GM21619 (cell line): Measurements from ENCODE around the gene NOTO.
"Not testable (repeated sequence)": the region's sequence is repeated elsewhere in the genome, so short reads cannot be mapped to it uniquely, and the experiment has no call there.

Source experiments
- ATAC-seq: cut with Tn5 transposase; IDR thresholded peaks from one replicate; pipeline ENCODE4 v1.9.1; 2021; ENCODE audit not compliant: unreplicated experiment

NOTO gene

DNA sequence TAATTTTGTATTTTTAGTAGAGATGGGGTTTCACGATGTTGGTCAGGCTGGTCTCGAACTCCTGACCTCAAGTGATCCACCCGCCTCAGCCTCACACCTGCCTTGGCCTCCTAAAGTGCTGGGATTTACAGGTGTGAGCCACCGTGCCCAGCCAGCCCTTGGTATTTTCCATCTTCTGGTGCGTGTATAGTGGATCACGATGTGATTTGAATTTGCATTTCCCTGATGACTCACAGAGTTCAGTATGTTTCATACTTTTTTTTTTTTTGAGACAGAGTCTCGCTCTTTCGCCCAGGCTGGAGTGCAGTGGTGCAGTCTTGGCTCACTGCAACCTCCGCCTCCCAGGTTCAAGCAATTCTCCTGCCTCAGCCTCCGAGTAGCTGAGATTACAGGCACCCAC, 2.1 kb upstream of the NOTO start:
- not testable (repeated sequence) for ATAC-seq

DNA sequence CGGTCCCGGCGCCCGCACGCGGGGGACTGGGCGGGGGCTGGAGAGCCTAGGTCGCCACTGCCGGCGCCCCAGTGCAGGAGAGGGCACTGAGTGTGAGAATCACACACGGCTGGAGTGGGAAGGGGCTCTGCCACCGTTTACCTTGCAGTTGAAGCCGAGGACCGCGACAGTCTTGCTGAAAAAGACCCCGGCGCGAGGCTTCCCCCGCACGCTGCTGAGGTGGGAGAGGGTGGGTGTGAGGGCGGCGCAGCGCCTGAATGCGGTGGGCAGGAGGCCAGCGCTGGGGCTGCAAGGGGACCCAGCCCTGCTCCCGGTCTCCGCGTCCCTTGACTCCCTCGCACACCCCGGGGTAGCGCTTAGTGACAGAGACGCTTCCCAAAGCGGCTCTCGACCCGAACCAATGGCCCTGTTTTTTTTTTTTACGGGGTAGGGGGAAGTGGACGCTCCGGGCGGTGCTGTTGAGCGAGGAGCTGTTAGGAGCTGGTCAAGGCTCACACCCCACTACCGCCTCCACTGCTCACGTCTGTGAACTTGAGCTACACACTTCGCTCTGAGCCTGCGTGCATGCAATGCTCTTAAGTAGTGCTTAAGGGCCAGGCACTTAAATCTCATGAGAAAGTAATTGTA, 794 bp downstream of the NOTO start:
- no peak for ATAC-seq

DNA sequence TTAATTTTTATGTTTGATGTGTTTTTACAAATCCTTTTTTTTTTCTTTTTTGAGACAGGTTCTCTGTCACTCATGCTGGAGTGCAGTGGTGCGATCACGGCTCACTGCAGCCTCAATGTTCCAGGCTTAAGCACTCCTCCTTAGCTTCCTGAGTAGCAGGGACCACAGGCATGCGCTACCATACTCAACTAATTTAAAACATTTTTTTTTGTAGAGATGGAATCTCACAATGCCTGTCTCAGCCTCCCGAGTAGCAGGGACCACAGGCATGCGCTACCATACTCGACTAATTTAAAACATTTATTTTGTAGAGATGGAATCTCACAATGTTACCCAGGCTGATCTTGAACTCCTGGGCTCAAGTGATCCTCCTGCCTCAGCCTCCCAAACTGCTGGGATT, 3.2 kb downstream of the NOTO start:
- no peak for ATAC-seq

DNA sequence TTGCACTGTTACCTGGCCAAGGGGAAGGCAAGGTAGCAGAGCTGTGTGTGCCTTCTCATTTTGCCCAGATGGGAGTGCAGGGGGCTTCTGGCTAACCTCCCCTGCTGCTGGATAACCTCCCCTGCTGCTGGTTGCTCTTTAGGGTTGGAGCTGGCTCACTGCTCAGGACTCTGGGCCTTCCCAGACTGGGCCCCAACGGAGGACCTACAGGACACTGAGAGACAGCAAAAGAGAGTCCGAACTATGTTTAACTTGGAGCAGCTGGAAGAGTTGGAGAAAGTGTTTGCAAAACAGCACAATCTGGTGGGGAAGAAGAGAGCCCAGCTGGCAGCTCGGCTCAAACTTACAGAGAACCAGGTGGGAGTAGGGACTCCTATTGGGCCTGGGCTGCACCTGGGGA, 5.9 kb downstream of the NOTO start:
- no peak for ATAC-seq

DNA sequence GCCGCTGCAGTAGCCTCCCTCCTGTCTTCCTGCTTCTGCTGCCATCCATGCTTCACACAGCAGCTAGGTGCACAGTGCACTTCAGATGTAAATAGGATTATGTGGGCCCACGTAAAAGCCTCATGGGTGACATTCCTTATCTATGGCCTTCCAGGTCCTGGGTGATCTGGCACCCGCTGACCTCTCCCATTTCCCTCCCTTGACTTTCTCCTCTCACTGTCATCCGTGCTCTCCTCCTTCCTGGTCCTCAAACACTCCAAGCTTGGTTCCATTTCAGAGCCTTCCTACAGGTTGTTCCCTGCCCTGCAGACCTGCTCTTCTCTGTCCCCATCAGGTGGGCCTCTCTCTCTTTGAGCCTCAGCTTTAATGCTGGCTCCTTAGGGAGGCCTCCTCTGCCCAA, 7.6 kb downstream of the NOTO start:
- ATAC-seq, result no peak

DNA sequence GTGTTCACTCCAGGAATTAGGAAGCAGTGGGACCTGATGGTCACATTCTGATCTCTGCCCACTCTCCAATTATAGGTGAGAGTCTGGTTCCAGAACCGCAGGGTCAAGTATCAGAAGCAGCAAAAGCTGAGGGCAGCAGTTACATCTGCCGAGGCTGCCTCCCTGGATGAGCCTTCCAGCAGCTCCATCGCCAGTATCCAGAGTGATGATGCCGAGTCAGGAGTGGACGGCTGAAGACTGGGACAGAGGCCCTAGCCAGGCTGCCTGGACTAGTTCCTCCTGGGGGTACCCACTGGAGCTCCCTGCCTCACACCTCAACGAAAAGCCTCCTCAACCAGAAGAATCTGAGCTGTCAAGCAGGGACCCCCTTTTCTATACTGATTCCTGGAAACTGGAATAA, 8.3 kb downstream of the NOTO start:
- no peak for ATAC-seq

DNA sequence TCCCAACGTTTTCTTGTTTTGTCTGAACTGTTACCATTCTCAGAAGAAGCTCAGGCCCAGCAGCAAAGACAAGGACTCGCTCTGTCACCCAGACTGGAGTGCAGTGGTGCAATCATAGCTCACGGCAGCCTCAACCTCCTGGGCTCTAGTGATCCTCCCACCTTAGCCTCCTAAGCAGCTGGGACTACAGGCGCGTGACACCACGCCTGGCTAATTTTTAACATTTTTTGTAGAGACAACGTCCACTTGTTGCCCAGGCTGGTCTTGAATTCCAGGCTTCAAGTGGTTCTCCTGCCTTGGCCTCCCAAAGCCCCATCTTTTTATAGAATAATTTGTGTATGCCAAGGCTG, 9.7 kb downstream of the NOTO start:
- ATAC-seq, result no peak

DNA sequence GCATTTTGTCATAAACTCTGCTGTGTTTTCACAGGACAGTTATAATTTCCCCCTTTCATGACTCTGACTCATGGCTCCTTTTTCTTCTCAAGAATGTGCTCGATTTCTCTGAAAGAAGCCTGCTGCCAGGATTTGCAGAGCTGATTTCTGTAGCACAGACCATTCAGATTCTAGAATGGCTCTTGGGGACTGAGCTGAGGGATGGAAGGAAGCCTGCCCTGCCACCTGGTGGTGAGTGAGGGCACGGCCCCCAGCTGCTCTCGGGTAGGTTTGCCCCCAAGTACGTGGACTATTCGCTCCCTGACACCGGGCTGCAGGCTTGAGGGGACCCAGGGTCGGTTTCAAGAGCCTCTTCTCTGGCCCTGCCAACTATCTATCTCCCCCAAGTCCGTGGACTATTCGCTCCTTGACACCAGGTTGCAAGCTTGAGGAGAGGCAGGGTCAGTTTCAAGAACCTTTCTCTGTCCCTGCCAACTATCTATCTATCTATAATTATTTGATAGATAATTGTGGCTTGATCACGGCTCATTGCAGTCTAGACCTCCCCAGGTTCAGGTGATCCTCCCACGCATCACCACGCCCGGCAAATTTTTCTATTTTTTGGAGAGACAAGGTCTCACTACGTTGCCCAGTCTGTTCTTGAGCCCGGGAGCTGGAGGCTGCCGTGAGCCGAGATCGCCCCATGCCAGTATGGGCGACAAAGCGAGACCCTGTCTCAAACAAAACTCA, 10.2 kb downstream of the NOTO start:
- ATAC-seq, result peak; percentile 68

DNA sequence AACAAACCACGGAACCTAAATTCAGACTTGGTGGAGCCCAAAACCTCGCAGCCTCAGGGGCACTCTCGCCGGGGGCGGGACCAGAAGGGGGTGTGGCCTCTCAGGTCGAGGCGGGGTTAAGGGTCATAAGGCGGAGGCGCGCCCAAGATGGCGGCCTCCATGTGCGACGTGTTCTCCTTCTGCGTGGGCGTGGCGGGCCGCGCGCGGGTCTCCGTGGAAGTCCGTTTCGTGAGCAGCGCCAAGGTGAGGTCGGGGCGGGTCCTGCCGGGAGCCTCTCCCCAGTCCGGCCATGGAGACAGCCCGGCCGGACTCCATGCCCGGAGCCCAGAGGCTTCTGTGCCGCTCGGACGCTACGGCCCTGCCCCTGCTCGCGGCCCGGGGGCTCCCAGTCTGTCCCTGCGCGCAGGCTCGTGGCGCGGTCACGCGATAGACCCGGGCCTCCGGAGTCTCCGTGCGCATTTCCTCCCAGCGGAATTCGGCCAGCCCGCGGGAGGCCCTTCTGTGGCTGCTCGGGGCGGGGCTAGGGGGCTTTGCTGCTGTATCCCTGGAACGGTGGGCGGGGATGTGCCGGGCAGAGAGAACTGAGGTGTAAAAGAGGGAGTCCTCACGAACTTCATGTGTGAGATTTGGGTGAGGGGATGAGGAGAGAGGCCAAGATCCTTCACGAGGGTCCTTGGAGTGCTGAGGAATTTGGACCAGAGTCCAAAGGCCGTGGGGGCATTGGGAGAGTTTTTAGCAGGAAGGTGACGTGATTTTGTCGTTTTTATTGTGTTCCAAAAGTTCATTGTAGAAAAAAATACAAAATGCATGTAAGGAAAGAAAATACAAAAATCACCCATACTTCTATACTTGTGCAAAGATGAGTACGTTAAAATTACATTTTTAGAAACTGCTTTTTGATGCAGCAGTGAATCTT, 12.0 kb downstream of the NOTO start, which contains the start of gene SMYD5:
Gene SMYD5 (plus strand): TSS at position 126 of the 916 bp plus-strand sequence. CDS start 22 bp downstream, at position 148.
- peak; percentile 91 for ATAC-seq

DNA sequence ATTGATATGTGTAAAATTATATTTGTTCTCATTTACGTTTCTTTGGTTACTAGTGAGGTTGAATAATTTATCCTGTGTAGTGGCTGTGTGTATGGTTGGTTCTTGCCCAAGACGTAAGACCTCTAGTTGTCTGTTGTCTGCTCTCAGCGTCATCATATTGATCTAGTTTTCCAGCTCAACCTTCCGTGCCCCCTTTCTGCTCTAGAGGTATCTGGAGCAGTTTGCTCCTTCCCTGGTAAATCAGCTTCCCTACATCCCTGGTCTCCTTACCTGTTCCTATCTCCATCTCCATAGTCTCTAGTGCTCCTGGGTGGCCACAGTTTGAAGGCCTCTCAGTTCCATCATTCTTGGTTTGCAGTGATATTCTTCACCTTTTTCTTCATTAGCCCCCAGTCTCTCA, 12.9 kb downstream of the NOTO start:
- ATAC-seq, result no peak

DNA sequence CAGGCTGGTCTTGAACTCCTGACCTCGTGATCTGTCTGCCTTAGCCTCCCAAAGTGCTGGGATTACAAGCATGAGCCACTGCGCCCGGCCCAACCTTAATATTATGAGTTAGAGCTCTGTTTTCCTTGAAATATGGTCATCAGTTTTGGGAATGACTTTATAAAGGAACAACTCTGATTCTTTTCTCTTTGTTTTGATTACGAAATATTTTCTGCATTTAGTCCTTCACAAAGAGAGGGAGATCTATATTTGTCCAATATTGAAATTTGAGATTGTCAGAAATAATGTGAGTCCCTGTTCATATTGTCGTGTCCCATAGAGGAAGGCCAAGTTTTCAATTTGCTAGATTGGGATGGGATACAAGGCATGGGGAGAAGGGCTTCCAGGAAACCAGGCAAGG, 14.8 kb downstream of the NOTO start:
- ATAC-seq, result no peak

DNA sequence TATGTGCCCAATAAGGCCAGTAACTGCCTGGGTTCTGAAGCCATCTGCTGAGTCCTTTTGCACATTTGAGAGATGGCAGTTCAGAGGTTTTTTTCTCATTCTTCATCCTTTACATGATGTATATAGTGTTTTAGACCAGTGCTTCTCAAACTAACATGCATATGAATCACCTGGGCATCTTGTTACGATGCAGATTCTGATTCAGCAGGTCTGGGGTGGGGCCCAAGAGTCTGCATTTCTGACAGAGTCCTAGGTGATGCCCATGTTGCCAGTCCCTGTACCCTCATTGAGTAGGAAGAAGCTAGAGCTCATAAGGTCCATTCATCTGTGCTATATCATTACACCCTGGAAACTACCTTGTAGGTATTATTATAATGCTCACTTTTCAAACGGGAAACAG, 15.5 kb downstream of the NOTO start:
- no peak for ATAC-seq

DNA sequence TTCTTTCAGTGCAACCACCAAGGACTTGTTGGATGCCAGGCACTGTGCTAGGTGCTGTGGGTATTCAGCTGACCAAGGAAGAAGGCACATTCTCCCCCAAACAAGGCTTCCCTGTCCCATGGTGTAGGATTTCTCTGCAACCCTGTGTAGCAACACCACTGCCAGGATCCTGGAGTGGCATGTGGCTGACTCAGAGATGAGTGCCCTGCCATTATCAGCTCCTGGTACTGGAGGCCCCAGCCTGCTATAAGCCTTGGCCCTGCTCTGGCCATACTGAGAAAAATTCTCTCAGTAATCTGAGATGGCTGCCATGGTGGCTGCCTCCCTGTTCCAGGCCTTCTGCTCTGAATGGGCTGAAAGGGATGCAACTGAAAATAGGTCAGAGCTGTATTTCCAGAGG, 15.9 kb downstream of the NOTO start:
- no peak for ATAC-seq

DNA sequence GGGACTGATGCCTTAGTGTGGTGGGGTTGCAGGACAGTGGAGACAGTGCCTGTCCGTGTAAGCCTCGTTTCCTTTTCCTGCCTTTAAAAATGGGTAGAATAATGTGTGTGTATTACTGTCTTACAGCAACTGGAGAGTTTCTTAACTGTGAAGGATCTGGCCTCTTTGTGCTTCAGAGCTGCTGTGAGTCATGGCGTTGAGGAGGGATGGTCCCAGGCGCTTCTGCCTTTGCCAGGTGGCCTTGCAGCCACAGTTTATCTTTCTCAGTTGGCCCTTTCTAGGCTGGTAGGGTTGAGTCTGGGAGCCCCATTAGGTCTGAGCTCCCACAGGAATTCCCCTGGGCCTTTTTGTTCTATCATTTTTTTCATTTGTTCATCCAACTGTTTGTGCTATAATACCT, 21.4 kb downstream of the NOTO start:
- no peak for ATAC-seq

DNA sequence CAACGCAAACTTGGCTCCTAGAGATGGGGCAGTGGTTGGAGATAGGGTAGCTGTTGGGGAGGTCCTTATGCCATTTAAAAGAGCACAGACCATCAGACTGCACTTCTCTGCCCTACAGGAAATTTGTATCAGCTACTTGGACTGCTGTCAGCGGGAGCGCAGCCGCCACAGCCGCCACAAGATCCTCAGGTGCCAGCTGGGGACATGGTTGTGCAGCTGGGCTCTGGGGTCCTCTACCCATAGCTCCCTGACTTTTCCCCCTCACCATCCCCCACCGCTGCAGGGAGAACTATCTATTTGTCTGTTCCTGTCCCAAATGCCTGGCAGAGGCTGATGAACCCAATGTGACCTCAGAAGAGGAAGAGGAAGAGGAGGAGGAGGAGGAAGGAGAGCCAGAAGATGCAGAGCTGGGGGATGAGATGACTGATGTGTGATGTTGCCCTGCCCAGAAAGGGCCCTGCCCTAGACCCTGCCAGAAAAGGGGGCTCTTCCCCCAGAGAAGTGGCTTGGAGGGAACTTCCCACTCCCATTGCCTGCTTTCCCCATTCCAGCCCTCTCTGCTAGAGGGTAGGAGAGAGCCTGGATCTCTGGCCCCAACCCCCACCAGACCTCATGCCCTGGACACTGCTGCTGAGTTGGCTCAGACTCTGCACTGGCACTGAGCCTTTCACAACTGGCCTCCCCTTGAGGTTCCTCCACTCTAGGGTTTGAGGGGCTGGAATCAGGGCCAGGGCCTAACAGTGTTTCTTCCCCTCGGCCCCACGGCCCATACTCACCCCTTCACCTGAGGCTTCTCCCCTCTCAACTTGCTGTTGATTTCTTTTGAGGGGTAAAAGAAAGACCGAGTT, 23.4 kb downstream of the NOTO start:
- no peak for ATAC-seq

DNA sequence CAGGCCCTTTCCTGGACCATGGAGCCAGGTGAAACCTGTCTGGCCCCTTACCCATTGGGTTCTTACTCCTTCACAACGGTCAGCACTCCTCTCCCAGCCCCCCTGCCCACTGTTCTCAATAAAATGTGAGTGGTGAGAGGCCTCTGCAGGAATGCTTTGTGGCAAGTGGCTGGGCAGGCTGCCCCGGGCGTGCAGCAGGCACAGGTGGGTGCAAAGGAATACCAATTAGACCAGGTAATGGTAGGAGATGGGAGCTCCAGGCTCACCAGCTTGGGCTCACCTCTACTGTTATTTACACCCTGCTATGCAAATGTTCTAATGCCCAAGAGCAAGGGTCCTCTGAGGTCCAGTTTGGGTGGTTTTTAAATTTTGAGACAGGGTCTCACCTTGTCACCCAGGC, 24.7 kb downstream of the NOTO start:
- no peak for ATAC-seq

DNA sequence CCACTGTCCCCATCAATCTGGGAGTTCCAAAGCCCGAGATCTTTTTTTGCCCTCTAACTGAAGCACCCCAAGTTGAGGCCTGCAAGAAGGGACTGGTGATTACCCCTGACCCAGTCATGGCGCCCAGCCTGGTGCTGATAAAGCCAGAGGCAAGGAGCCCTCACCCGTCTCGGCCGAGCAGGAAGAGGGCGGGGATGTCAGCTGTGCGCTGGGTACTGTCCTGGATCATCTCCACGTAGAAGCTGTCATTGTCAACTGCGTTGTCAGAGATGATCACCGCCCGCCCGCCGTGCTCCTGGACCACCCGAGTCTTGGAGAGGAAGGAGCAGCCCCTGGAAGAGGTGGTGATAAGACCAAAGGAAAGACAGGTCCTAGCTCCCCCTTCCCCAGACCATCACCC, 26.3 kb downstream of the NOTO start:
- no peak for ATAC-seq

DNA sequence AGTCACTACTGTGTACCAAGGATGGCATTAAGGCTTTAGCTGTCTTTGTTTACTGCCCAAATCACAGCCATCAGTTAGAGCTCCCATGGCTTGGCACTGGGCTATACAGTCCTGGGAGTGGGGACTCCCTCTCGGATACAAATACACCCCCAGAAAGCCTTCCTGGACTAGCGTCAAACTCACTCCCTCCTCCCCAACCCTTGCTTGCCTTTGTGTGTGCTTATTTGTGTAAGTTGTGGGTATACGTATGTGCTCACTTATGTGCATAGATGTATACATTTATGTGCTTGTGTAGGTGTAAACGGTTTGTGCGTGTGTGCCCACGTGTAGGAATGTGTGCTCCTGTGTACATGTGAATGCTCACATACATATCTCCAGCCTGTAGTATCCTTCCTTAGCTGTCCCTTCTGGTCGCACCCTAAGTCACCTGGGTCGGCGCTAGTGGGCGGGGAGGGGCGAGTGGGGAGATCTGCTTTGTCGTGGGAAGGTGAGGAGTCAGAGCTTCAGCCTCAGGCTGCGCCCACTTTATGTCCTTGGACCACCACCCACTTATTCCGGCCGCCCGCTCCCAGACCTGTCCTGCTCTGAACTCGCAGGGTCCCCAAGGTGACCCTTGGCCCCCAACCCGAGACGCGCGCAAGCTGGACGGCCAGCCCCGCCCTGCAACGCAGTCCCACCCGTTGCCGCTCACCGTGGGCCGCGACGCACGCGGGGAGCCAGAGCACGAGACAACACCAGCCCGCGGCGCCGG, 30.2 kb downstream of the NOTO start:
- ATAC-seq, result peak; percentile 3

DNA sequence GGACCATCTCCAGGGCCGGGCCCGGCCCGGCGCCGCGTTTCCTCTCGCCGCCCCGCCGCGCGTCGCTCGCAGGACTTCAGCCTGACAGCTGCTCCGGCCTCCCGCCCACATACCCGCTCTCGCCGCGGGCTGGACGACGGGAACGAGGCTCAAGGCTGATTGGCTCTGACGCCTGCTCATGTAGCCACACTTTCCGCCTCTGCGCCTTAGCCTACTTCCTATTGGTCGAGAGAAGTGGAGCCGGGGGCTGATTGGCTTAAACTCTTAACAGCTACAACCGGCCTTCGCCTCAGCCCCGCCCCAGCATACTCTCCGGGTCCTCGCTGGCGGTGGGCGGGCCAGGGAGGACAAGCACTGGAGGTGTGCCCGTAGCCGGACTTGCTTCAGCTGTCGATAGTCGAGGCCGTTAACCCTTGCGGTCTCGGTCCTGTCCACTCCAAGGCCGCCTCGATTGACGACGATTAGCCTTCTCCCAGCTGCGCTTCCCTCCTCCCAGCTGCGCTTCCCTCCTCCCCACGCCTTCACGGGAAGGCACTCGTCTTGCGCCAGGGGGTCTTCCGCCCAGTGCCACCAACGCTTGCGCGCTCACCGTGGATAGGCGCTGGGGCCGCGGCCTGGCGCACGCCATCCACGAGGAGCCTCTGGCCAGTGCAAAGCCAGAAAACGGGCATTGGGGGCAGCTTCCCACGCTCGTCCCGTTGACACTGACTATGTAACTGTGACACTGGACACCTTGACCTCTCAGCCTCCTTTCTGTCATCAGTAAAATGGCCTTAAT, 31.0 kb downstream of the NOTO start, which contains the start of gene PRADC1:
Gene PRADC1 (minus strand): TSS at position 86 of the 778 bp plus-strand sequence. CDS start 79 bp downstream, at position 7.
- ATAC-seq, result peak; percentile 90
